ENCODE results near the gene RASA2. TPM values are rescaled to one million over a fixed set of nuclear protein-coding genes. Genes with fewer than 3 reads are reported as not detected.

Gene RASA2
- total and polyA plus RNA-seq, 9 of the 15 experiments (the other 6 are each of a cell fraction or from before 2014, with no cell fraction given): 2.0 to 12.8 (median 9.5) TPM

GRCh38 chr3:141486746-141487520, at the start of gene RASA2 (continued):
- TF ChIP-seq SFPQ (IDR thresholded peaks at IDR 0.05; ENCODE audit: low read depth, low read length) (no peak), TBP (optimal IDR thresholded peaks at IDR 0.05; ENCODE audit: low read depth, low read length) (peak; percentile 75), ZNF507 (tag; conservative IDR thresholded peaks at IDR 0.05) (no peak), ZNF583 (CRISPR knock-in tag; IDR thresholded peaks at IDR 0.05) (no peak), ZNF717 (CRISPR knock-in tag; IDR thresholded peaks at IDR 0.05) (no peak), PHF21A (IDR thresholded peaks at IDR 0.05; ENCODE audit: borderline replicate concordance, low read depth) (no peak), MCM3 (IDR thresholded peaks at IDR 0.05) (no peak), BRD9 (IDR thresholded peaks at IDR 0.05; ENCODE audit: low read depth, partially characterized antibody) (no peak), ETV6 (IDR thresholded peaks at IDR 0.05; ENCODE audit: borderline replicate concordance in 1 of 2, low read depth in 2 of 2, low read length in 1 of 2) (no peak), ETV6 (CRISPR knock-in tag; IDR thresholded peaks at IDR 0.05; ENCODE audit: borderline replicate concordance) (no peak), E2F5 (CRISPR knock-in tag; IDR thresholded peaks at IDR 0.05) (no peak), ZKSCAN8 (CRISPR knock-in tag; IDR thresholded peaks at IDR 0.05) (no peak), ZNF445 (CRISPR knock-in tag; IDR thresholded peaks at IDR 0.05; ENCODE audit: low read depth) (no peak), HNRNPLL (IDR thresholded peaks at IDR 0.05; ENCODE audit: low read depth, low read length, poor library complexity, severe bottlenecking) (no peak), ZBTB11 (CRISPR knock-in tag; IDR thresholded peaks at IDR 0.05) (no peak), ATF4 (CRISPR knock-in tag; IDR thresholded peaks at IDR 0.05) (no peak), PRMT5 (CRISPR knock-in tag; IDR thresholded peaks at IDR 0.05) (no peak), FOSL1 (tag; conservative IDR thresholded peaks at IDR 0.05) (peak; percentile 36; the same call in 1 of the 2 replicates), HIVEP1 (CRISPR knock-in tag; IDR thresholded peaks at IDR 0.05) (no peak), ZNF197 (CRISPR knock-in tag; IDR thresholded peaks at IDR 0.05; ENCODE audit: low read depth) (no peak), ZBTB1 (CRISPR knock-in tag; IDR thresholded peaks at IDR 0.05; ENCODE audit: borderline replicate concordance, low read depth) (peak; percentile 46; the same call in 1 of the 2 replicates)

Data from K562 (cell line).